Activated effector memory CD4-positive, alpha-beta T cell treated with anti-CD3 and anti-CD28 coated beads, Interleukin-2, amount 50 U/mL, for 16 hours (primary cell): Measurements from ENCODE around the gene DNAJC1.

ENCODE experiments used
- DNase-seq: peaks from one replicate; pipeline ENCODE4 v3.0.0-alpha.2; 2020

The DNAJC1 gene

GRCh38 chr10:21954132-21954531 lies 49.4 kb downstream of the DNAJC1 start:
- DNase-seq = no peak

- DNase-seq = no peak
Measured at GRCh38 chr10:21953585-21954057, 49.9 kb downstream of the DNAJC1 start.

GRCh38 chr10:21950566-21950965 lies 53.0 kb downstream of the DNAJC1 start:
- no peak for DNase-seq

GRCh38 chr10:21946946-21947345 lies 56.6 kb downstream of the DNAJC1 start:
- no peak for DNase-seq

GRCh38 chr10:21944727-21945386 lies 58.7 kb downstream of the DNAJC1 start:
- DNase-seq = no peak

GRCh38 chr10:21943633-21944265 lies 59.8 kb downstream of the DNAJC1 start:
- DNase-seq = no peak

- no peak for DNase-seq
Measured at GRCh38 chr10:21935439-21936023, 68.0 kb downstream of the DNAJC1 start.

- DNase-seq = no peak
Measured at GRCh38 chr10:21934307-21934706, 69.2 kb downstream of the DNAJC1 start.

- DNase-seq = no peak
Measured at GRCh38 chr10:21929070-21929469, 74.5 kb downstream of the DNAJC1 start.

- no peak for DNase-seq
Measured at GRCh38 chr10:21927631-21928353, 75.7 kb downstream of the DNAJC1 start.

GRCh38 chr10:21926949-21927348 lies 76.6 kb downstream of the DNAJC1 start:
- no peak for DNase-seq

GRCh38 chr10:21926358-21926925 lies 77.1 kb downstream of the DNAJC1 start:
- DNase-seq = no peak

GRCh38 chr10:21925851-21926250 lies 77.7 kb downstream of the DNAJC1 start:
- no peak for DNase-seq

- DNase-seq = no peak
Measured at GRCh38 chr10:21924511-21924910, 79.0 kb downstream of the DNAJC1 start.

GRCh38 chr10:21920633-21921032 lies 82.9 kb downstream of the DNAJC1 start:
- DNase-seq = no peak

- DNase-seq = no peak
Measured at GRCh38 chr10:21919906-21920305, 83.6 kb downstream of the DNAJC1 start.

- no peak for DNase-seq
Measured at GRCh38 chr10:21919117-21919516, 84.4 kb downstream of the DNAJC1 start.

GRCh38 chr10:21912625-21913024 lies 90.9 kb downstream of the DNAJC1 start:
- no peak for DNase-seq

GRCh38 chr10:21910798-21911197 lies 92.7 kb downstream of the DNAJC1 start:
- no peak for DNase-seq

- DNase-seq = no peak
Measured at GRCh38 chr10:21907436-21907835, 96.1 kb downstream of the DNAJC1 start.

GRCh38 chr10:21904930-21905329 lies 98.6 kb downstream of the DNAJC1 start:
- DNase-seq = no peak

GRCh38 chr10:21899736-21900135 lies 103.8 kb downstream of the DNAJC1 start:
- no peak for DNase-seq

- no peak for DNase-seq
Measured at GRCh38 chr10:21895932-21896331, 107.6 kb downstream of the DNAJC1 start.
